Esophagus squamous epithelium (tissue), 4 donors: ENCODE measurements around the gene SELENOS.

Experiments used
- CTCF ChIP-seq, 6 experiments: fragments of 450-650 bp in 4 of 6; fragments of 200-600 bp in 2 of 6; sonication (generic) in 2 of 6; IDR thresholded peaks; one replicate each; pipeline ENCODE4 v1.5.1; 2016 to 2019; ENCODE audit warnings: antibody characterized with exemption in 6 of 6, mild to moderate bottlenecking in 4 of 6, moderate library complexity in 4 of 6
- POLR2A ChIP-seq, 4 donors: fragments of 450-650 bp; IDR thresholded peaks; one replicate each; pipeline ENCODE4 v1.6.1; 2017; ENCODE audit warnings: antibody characterized with exemption in 4 of 4, mild to moderate bottlenecking in 4 of 4, moderate library complexity in 3 of 4

GRCh38 chr15:101318147-101318819 lies 41.0 kb upstream of the SELENOS start:
- TF ChIP-seq CTCF (IDR thresholded peaks at IDR 0.05) (no peak), POLR2A (IDR thresholded peaks at IDR 0.05) (no peak)
